ENCODE results near the gene ZNF732. TPM values are rescaled to one million over a fixed set of nuclear protein-coding genes. Genes with fewer than 3 reads are reported as not detected.
A peak's percentile ranks its signal among the peaks of the same experiment; 100 is the strongest.
"Not testable (repeated sequence)": the region's sequence is repeated elsewhere in the genome, so short reads cannot be mapped to it uniquely, and the experiment has no call there.

ZNF732 gene
- 1 to 10 TPM; 1.8 to 3.0 (median 2.7) TPM for polyA plus RNA-seq (ENCODE audit: insufficient read length in 4 of 4)

DNA sequence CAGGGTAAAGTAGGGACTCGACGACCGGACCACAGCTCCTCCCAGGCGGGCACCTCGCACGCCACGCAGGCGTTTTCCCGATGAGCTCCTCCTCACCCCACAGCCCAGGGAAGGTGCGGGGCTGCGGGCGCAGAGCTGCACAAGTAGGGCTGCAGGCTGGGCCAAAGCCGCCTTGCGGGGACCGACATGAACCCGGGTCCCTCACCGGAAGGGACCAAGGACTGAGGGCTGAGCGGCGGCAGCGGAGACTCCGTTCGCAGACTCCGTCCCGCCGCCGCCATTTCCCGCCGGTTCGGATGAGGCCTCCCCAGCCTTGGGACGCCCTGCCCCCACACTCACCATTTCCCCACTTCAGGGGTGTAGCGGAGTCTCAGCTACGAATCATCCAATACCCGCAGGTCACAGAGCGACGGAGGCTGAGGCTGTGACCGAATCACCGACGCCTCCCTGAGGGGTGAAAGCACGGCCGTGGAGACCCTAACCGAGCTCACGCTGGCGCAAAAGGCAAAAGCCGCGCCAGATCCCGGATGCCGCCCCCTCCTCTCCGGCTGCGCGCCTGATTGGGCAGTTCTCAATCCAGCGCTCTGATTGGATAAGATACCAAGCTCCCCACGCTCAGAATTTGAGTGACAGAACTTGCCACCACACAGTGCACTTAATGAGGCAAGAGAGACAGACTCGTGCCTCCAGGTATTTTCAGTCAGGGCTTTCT is at the start of gene ZNF732:
Gene ZNF732 (minus strand): TSS at position 506 of the 712 bp plus-strand sequence. CDS start 164 bp downstream, at position 342.
- peak; percentile 48 to 71 (median 59) for DNase-seq (ENCODE audit: low read depth in 4 of 4, low spot score in 3 of 4)

DNA sequence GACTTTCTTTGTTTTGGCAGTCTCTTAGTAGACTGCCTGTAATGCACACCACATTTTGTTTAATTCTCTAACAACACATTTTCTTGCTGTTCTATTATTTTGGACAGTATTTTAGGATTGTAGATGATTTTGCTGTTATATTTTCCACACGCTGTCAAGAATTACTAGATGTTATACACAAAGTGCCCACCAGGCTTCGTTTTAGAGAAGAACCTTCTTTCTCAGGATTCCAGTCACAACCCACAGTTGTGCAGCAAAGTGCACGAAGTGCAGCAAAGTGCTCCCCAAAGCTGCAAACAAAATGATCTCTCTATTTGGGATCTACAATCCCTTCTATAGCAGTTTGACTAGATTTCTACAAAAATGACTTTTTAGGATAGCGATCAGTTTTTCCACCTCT is 34.7 kb upstream of the ZNF732 start:
- DNase-seq (ENCODE audit: low read depth in 4 of 4, low spot score in 3 of 4), result no peak

DNA sequence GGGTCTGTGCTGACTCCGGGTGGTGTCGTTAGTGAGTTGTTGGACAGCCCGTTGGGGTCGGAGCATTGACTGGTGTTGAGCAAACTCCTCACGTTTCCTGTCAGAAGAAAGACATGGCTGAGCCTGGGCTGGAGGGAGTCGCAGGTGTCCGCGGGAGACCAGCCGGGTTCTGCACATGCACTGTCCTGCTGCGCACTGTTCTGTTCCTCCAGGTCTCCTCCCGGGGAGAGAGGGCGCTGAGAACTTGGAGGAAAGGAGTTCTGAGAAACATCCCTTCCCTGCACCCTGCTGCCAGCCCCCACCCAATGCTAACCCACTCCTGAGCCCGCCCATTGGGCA is 33.5 kb upstream of the ZNF732 start:
- DNase-seq (ENCODE audit: low read depth in 4 of 4, low spot score in 3 of 4), result no peak

DNA sequence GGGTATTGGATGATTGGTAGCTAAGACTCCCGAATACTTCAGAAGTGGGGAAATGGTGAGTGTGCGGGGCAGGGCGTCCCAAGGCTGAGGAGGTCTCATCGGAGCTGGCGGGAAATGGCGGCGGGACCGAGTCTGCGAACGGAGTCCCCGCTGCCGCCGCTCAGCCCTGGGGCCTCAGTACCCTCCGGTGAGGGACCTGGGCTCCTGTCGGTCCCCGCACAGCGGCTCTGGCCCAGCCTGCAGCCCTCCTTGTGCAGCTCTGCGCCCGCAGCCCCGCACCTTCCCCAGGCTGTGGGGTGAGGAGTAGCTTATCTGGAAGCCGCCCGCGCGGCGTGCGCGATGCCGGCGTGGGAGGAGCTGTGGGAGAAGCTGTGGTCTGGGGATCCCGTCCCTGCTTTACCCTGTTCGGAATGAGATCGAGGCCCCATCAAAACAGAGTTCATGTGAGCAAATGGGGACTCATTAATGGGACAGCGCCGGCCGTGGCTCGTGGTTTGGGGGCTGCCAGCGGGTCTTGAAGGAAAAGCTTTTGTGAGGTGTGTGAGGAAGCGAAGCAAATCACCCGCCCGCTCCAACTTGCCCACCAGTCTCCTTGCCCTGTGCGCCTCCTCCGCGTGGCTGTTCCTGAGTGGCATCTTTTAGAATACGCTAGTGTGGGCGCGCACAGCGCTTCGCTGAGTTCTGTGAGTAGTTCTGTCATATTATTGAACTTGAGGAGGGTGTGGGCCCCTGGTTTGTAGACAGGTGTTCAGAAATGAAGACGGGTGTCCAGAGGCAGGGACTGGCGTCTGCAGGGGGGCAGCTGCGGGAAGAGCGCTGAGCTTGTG is 32.9 kb upstream of the ZNF732 start:
- peak in 1 of 4 donors; percentile 29 for DNase-seq (ENCODE audit: low read depth in 4 of 4, low spot score in 3 of 4)

DNA sequence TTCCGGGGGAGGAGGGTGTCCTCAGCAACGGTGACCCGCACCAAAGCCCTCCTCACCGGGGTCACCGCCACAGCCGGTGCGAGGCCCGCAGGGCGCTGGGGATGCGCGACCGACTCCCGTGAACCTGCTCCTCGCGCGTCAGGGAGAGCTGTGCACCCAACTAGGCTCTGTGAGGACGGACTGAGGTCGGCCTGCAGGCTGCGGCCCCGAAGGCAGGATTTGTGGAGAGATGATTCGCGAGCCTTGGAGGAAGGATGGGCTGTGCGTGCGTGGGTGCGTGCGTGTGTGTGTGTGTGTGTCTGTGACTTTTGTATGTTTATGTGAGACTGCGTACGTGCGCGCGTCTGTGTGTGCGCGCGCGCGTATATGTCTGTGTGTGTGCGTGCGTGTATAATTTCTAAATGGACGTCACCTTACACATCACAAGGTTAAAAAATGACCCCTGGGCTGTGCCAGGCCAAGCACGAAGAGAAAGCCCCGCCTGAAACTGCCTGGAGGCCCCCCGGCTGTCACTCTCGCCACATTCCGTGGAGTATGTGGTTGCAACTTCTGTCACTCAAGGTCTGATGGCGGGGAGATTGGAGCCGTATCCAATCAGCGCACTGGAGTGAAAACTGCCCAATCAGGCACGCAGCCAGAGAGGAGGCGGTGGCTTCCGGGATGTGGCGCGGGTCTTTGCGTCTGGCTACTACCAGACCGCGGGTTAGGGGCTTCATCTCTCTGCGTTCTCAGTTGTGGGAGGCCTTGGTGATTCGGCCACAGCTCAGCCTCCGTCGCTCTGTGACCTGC is 32.1 kb upstream of the ZNF732 start, which contains the start of gene ZNF141:
Gene ZNF141 (plus strand): TSS at position 672 of the 789 bp plus-strand sequence. CDS start 170 bp downstream, outside the sequence.
- DNase-seq (ENCODE audit: low read depth in 4 of 4, low spot score in 3 of 4), result peak; percentile 95 to 98 (median 96)

DNA sequence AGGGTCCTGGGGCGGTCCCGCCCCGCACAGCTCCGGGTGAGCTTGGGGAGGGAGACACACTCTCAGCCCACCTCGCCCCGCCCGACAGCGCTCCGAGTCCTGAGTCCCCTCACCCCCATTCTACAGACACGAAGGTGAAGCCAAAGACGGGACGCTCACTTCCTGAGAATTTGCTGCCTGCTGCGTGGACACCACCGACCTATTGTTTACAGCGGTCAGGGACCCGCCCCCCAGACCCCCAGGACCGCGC is 31.5 kb upstream of the ZNF732 start:
- DNase-seq (ENCODE audit: low read depth in 4 of 4, low spot score in 3 of 4), result peak in 1 of 4 donors; percentile 32

DNA sequence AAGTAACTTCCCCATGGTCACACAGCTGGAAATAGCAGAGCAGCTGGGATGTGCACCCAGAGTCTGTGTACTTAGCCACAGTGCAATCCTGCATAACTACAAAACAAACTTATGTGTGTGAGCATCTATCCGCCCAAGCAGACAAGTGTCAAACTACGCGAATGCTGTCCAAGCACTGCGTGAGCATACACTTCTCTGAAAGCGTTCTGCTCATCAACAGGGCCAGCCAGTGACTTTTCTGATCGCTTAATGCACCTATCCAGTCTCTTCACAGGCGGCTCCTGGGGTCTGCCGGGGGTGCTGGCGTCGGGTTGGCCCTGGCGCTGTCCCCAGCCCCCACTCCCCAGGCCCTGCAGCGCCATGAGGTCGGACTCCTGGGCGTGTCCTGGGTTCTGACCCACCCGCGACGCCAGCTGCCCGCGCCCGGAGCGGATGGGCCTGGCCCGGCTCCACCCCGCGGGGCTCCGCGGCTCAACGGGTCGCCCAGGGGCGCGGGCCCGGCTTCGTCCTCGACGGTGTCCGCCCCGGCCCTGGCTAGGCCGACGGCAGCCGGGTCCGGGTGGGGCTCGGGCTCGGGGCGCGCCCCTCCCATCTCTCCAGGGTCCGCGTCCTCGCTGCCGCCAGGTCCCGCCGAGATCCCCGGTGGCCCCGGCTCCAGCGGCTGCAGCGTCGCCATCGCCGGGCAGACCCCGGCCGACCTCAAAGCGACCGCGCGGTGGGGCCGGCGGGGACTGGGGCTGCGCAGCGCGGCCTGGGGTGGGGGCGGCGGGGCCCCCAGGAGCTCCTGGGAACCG is 31.0 kb upstream of the ZNF732 start:
- no peak for DNase-seq (ENCODE audit: low read depth in 4 of 4, low spot score in 3 of 4)

DNA sequence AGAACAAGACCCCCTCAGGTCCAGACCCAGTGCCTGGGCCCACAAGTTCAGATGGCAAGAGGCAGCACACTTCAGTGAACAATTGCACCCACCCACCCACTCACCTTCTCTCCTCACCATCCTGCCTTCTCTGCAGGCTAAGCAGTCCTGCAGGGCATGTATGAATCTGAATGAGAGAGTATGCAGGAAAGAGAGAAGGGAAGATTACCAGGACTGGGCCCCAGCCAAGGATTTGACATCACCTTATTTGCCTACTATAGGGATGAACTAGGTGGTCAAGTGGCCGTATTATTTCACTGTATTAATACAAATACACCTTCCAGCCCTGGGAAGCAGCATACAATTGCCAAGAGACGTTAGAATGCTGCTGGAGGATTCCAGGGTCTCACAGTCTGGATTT is 30.2 kb upstream of the ZNF732 start:
- DNase-seq (ENCODE audit: low read depth in 4 of 4, low spot score in 3 of 4), result no peak

DNA sequence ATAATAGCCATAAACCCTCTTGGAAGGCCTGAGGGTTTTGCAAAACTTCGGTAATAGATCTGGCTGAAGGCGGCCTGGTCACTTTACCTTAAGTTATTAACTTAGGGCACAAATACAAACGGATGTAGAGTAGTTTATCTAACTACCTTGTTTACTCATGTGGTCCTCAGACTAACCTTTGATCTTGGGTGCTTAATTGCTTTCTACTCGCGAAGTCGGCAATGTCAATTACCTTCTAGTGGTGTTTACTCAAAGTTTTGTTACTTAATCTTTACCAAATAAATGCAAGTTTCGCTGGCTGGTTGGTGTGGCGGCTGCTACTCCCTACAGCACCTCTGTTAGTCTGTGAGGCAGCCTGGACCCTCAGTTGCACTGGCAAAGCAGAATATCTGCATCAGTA is 23.5 kb upstream of the ZNF732 start:
- no peak for DNase-seq (ENCODE audit: low read depth in 4 of 4, low spot score in 3 of 4)

DNA sequence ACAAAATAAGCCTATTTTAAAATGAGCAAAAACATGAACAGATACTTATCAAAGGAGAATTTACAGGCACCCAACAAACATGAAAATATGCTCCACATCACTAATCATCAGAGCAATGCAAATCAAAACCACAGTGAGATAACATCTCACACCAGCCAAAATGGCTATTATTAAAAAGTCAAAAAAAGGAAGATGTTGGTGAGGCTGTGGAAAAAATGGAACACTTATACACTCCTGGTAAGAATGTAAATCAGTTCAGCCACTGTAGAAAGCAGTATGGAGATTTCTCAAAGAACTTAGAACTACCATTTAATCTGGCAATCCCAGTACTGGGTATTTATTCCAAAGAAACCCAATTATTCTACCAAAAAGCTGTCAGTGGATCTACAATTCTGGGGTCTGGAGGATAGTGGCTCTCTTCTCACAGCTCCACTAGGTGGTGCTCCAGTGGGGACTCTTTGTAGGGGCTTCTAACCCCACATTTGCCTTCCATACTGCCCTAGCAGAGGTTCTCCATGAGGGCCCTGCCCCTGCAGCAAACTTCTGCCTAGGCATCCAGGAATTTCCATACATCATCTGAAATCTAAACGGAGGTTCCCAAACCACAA is 9.1 kb upstream of the ZNF732 start:
- no peak for DNase-seq (ENCODE audit: low read depth in 4 of 4, low spot score in 3 of 4)

DNA sequence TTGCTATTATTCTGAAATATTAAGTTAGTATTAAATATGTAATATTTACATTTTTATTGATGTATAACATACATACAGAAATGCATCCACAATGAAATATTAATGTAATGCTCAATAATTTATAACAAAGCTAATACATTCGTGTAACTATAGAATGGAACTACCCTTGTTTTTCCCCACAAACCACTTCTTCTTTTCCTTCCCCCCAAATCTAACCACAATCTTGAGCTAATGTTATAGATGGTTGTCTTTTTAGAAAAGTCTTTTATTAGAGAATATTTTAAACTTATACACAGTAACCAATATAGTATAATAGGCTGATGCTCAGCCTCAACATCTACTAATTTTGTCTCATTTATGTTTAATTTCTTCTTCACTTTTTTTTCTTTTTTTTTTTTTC is 4.5 kb upstream of the ZNF732 start:
- no peak for DNase-seq (ENCODE audit: low read depth in 4 of 4, low spot score in 3 of 4)

DNA sequence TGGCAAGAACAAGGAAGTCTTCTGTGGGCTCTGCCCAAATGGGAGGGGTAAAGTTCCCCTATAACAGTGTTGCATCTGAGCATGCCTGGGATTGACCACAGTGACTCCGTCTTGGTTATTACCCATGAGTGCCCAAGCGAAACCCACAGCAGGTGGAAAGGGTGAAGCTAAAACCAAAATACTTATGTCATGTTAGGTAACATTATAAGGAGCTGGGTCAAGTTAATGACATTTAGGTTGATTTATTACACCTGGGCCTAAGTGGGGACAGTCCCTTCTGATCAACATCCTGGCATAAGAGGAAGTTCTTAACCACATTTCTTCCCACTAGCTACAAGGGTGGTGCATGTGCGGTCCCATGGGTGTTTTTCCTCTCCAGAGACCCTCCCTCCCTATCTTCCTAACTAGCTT is 1.3 kb upstream of the ZNF732 start:
- DNase-seq (ENCODE audit: low read depth in 4 of 4, low spot score in 3 of 4), result no peak

DNA sequence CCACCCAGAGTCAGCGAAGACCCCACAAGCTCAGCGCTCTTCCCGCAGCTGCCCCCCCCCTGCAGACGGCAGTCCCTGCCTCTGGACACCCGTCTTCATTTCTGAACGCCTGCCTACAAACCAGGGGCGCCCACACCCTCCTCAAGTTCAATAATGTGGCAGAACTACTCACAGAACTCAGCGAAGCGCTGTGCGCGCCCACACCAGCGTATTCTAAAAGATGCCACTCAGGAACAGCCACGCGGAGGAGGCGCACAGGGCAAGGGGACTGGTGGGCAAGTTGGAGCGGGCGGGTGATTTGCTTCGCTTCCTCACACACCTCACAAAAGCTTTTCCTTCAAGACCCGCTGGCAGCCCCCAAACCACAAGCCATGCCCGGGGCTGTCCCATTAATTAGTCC is 758 bp downstream of the ZNF732 start:
- not testable (repeated sequence) for DNase-seq (ENCODE audit: low read depth in 4 of 4, low spot score in 3 of 4)

DNA sequence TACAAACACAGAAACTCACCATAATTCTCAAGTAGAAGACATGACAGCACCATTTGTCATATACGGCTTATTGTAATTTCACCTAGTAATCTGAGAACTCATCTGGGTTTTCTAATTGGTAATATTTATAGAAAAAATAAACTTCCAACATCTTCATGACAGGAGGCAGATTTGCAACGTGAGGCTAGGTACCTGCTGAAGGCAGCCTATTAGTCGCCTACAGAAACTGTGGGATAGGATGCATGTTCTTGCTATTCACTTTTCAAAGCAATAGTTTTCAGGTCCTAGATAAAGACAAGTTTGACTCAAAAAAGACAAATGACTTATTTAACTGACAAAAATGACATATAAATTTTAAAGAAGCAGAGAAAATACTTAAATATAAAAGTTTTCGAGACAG is 2.9 kb downstream of the ZNF732 start:
- no peak for DNase-seq (ENCODE audit: low read depth in 4 of 4, low spot score in 3 of 4)

DNA sequence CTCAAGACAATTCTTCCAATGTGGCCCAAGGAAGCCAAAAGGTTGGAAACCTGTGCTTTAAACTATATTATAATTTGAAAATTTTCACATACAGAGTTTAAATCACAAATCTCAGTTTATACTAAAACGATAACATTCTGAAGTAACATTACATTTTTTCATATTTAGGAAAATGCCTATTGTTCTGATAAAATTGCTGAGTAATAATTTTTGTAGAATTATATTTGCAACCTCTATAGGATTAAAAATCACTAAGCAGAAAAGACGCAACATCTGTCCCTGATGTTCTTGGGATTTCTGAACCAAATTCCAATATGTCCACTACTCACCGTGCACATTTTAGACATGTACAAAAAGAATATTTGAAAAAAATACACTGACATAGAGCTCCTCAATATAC is 10.5 kb downstream of the ZNF732 start:
- no peak for DNase-seq (ENCODE audit: low read depth in 4 of 4, low spot score in 3 of 4)

DNA sequence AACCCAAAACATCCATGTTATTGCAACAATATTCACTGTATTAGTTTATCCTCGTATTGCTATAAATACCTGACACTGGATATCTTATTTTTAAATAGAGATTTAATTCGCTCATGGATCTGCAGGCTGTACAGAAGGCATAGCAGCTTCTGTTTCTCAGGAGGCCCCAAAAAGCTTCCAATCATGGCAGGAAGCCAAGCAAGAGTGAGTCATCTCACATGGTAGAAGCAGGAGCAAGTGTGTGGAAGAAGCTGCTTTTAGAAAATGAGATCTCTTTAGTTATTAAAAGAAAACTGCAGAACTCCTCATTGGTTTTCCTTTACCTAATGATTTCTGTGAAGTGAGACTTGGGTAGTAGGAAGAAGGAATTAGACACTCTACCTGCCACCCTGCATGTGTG is 16.4 kb downstream of the ZNF732 start:
- DNase-seq (ENCODE audit: low read depth in 4 of 4, low spot score in 3 of 4), result no peak

DNA sequence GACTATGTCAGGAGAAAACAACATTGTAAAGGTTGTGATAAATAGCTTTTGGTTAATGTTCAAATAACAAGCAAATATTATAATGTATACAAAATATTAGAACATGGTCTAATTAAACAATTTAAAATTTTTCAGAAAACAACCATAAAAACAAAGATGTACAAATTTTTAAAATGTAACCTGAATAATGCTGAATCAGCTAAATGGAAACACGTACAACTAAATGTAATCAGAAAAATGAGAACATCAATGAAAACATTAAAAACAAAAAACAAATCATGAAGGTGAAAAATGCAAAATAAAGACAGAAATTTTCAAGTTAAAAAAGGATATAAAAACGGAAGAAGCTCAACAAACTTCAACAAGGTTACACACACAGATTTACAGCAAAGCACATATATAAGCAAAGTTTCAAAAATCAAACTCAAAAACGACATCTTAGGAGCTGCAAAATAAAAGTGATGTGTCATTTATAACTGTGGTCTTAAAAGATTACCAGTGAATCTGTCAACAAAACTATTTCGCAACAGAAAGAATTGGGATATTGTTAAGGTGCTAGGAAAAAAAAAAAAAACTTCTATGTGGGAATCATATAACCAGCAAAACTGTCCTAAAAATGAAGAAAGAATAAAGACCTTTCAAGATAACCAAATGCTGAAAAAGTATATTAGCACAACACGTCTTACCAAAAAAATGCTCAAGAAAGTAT is 31.8 kb downstream of the ZNF732 start:
- DNase-seq (ENCODE audit: low read depth in 4 of 4, low spot score in 3 of 4), result no peak

DNA sequence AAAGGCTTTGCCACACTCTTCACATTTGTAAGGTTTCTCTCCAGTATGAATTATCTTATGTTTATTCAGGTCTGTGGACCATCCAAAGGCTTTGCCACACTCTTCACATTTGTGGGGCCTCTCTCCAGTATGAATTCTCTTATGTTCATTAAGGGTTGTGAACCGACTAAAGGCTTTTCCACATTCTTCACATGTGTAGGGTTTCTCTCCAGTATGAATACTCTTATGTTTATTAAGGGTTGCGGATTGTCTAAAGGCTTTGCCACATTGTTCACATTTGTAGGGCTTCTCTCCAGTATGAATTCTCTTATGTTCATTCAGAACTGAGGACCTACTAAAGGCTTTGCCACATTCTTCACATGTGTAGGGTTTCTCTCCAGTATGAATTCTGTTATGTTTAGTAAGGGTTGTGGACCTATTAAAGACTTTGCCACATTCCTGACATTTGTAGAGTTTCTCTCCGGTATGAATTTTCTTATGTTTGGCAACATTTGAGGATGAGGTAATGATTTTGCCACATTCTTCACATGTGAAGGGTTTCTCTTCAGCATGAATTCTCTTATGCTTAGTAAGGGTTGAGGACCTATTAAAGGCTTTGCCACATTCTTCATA is 33.7 kb downstream of the ZNF732 start:
- no peak for DNase-seq (ENCODE audit: low read depth in 4 of 4, low spot score in 3 of 4)

DNA sequence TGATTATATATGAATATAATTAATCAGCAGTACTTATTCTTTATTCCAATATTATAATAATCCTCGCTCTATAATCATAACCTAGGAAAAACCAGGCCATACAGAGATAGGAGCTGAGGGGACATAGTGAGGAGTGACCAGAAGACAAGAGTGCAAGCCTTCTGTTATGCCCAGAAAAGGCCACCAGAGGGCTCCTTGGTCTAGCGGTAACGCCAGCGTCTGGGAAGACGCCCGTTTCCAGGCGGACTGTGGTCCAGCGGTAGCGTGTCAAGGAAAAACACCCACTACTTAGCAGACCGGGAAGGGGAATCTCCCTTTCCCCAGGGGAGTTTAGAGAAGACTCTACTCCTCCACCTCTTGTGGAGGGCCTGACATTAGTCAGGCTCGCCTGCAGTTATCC is 46.0 kb downstream of the ZNF732 start:
- DNase-seq (ENCODE audit: low read depth in 4 of 4, low spot score in 3 of 4), result not testable (repeated sequence)

All from left renal pelvis (tissue), 4 donors.